Measurements from ENCODE around the gene NCOA6.

GRCh38 chr20:34834459-34834893 is 9.0 kb upstream of the NCOA6 start:
- peak; percentile 43 for TF ChIP-seq CTCF (IDR thresholded peaks at IDR 0.05; ENCODE audit: low read depth, low read length, poor library complexity, severe bottlenecking)
- TF ChIP-seq EZH2phosphoT487 (IDR thresholded peaks at IDR 0.05; ENCODE audit: borderline replicate concordance, low read length) = no peak

Measured in DOHH2 (cell line).